Activated effector memory CD4-positive, alpha-beta T cell treated with anti-CD3 and anti-CD28 coated beads, Interleukin-2, amount 50 U/mL, for 16 hours (primary cell): ENCODE results near the gene GALNT17.
"Not testable (repeated sequence)": the region's sequence is repeated elsewhere in the genome, so short reads cannot be mapped to it uniquely, and the experiment has no call there.

Experiments used
- DNase-seq: peaks from one replicate; pipeline ENCODE4 v3.0.0-alpha.2; 2020

GALNT17 gene

DNA sequence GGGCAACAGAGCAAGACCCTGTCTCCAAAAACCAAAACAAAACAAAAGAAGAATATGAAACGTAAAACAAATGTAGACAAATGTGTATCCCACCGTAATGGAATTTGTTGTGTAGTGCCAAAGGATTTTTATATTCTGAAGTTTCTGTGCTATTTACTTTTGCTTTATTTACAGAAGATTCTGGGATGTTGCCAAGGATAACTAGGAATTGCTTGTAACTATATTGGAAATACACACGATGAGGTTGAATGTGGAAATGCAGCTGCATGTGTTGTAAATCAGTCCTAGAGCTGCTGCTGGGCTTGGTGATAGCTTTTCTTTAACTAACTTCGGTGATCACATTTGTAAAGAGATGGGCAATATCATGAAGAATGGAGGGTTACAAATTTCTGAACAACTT, 39.5 kb downstream of the GALNT17 start:
- DNase-seq, result no peak

DNA sequence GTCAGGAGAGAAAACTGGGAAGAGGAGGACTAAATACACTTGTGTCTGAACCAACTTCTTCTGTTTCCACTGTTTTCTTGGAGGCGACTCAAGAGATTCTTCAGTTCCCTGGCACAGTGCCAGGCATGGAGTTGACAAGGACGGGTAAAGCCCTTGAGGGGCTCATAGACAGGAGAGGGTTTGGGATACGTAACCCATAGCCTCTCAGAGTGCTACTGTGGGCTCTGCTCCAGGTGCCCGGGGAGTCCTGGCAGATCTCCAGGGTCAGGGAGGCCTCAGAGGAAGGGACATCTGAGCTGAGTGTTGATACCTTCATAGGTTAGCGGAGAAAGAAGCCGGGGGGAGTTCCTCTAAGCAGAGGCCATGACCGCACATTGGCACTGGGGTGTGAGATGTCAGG, 42.0 kb downstream of the GALNT17 start:
- DNase-seq, result no peak

DNA sequence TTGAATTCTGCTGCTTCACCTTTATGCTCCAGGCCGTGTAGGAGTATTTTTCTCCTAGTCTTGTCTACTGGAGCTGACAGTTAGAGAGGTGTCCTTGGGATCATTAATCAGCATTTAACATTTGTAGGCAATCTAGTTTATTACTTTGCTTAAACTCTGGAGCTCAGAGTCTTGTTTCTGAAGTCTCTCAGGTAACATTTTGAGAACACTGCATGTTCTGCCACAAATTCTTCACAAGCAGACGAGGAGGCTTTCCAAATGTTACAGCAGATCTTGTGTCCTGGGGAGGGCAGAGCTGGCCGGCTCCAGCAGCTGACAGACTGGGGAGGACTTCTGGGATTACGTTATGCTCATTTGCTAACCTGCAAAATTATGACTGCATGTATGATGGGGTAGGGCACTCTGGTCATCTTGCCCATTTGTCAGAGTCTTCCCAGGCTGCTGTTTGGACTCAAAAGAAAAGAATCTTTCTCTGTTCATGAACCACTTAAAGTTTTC, 50.5 kb downstream of the GALNT17 start:
- no peak for DNase-seq

DNA sequence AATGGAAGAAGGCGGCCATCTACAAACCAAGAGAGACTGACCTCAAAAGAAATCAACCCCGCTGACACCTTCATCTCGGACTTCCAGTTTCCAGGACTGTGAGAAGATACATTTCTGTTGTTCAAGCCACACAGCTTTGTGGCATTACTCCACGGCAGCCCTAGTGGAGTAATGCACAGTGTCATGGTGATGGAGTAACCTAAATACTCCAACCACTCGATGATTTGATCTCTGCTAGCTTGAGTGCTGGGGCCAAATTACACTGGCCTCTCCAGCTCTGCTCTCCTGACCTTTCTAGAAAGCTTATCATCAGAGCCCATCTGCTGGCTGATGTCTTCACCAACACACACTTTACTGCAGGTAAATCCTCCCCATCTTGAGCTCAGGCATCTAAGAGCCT, 52.2 kb downstream of the GALNT17 start:
- no peak for DNase-seq

DNA sequence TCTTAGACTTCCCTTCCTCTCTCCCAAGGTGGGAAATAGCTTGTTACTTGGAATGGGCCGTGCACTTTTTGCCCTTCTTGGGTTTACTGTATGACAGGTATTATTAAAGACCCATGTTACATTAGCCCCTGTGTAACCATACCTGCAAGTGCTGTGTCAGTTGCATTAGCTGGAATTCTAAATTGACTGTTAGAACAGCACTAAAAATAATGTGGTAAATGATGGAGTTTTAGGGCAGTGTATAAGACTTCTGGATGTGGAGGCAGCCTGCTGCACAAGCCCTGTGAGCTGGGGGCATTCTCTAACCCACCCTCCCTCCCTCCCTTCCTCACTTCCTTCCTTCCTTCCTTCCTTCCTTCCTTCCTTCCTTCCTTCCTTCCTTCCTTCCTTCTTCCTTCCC, 52.7 kb downstream of the GALNT17 start:
- no peak for DNase-seq

DNA sequence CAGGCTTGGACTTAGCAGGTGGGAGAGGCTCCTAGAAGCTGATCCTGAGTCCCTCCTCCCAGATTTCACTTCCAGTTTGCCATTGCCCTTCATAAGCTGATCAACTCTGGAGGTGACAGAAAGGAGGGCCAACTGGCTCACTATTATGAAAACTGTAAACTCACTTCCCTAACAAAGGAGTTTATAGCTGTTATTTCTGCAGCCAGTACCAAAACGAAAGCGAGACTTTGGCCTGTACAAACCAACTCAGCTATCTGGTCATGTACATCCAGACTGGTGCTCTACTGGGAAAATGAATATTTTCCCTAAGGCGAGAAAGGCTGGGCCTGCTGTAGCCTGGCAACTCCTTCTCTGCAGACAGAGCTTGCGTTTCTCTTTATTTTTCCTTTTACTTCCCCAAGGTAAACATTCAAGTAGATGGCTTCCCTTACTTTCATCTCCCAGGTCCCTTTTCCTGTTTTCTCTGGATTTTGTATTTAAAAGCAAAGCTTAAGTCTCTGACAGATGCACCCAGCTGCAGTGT, 54.7 kb downstream of the GALNT17 start:
- DNase-seq, result no peak

DNA sequence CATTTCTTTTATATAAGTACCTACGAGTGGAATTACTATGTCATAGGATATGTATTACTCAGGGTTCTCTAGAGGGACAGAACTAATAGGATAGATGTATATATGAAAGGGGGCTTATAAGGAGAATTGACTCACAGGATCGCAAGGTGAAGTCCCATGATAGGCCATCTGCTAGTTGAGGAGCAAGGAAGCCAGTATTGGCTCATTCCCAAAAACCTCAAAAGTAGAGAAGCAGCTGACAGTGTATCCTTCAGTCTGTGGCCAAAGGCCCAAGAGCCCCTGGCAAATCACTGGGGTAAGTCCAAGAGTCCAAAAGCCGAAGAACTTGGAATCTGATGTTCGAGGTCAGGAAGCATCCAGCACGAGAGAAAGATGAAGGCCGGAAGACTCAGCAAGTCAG, 59.8 kb downstream of the GALNT17 start:
- no peak for DNase-seq

DNA sequence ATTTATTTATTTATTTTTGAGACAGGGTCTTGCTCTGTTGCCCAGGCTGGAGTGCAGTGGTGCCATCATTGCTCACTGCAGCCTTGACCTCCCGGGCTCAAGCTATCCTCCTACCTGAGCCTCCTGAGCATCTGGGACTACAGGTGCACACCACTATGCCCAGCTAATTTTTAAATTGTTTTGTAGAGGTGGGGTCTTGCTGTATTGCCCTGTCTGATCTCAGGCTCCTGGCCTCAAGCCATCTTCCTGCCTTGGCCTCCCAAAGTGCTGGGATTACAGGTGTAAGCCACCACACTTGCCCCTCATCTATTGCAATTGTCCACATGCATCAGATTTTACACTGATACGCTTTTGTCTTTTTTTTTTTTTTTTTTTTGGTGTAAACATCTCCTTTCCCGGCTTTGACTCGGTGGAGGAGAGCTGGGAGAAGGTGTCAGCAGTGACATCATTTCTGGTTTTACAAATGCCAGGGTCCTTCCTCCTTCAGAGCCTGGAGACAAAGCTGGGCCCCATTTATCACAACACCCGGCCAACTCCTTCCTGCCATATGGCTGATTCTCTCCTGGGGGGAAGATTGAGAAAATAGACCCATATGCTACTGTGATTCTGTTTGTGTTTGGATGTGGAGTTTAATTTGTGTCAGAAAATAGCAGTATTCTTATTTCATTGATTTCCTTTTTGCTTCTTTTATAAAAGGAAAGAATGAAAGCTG, 61.3 kb downstream of the GALNT17 start:
- no peak for DNase-seq

DNA sequence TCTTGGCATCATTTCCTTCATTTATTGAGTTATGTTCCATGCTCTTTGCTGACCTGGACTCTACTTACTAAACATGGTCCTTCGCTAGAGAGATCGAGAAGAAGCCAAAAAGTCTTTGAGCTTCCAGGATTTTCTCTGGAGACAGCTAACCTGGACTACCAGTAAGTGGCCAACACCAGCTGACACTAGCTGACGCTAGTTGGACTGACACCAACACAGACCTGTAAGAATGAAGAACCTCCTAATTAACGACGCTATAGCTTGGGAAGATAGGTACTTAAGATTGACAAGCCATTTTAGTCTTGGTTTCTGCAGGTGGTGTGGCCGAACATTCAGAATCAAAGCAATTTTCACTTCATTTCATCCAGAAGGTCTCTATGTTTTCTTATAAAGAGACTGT, 66.4 kb downstream of the GALNT17 start:
- no peak for DNase-seq

DNA sequence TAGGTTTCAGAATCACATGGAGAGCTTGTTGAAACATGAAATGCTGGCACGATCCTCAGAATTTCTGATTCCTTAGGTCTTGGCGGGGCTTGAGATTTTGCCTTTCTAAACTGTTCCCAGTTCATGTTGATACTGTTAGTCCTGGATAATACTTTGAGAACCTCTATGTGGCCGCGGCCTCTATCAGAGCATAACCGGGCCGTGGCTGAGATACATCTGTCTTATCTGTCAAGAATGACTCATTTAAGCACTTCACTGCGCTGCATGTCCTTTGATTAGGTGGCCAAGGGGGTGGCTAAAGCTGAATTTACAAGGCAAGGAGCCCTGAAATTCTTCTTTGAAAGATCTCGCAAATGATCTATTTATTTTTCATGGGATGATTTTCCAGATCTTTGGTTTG, 66.9 kb downstream of the GALNT17 start:
- DNase-seq, result no peak

DNA sequence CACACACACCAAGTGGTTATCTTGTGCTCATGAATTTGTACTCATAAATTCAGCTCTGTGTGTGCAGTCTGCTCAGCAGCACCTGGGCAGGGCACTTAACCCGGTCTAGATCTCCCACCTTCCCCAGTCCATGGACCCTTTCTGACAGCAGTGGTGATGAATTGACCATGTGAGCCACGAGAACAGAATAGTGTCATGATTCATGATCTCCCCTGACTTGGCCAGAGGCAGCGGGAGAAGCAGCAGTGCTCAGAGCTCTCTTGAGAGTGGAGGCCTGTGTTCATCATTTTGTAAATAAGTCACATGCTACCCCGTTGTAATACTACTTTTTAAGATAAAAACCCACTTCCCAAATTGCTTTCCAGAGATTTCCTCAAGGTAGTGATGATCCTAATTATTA, 74.2 kb downstream of the GALNT17 start:
- DNase-seq, result no peak

DNA sequence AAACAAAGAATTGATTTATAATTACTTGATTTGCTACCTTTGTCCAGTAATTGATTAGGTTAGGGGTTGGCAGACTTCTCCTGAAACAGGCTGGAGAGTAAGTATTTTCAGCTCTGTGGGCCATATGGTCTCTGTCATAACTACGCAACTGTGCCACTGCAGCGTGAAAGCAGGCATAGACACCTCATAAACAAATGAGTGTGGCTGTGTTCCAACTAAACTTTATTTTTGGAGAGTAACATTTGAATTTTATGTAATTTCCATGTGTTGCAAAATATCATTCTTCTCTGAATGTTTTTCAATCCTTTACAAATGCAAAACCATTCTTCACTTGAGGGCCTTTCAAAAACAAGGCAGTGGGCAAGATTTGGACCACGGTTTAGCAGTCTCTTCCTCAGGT, 76.9 kb downstream of the GALNT17 start:
- no peak for DNase-seq

DNA sequence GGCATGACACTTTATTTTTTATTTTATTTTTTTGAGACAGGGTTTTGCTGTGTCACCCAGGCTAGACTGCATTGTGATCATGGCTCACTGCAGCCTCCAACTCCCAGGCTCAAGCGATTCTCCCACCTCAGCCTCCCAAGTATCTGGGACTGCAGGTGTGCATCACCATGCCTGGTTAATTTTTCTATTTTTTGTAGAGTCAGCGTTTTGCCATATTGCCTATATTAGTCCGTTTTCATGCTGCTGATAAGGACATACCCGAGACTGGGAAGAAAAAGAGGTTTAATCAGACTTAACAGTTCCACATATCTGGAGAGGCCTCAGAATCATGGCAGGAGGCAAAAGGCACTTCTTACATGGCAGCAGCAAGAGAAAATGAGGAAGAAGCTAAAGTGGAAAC, 77.5 kb downstream of the GALNT17 start:
- not testable (repeated sequence) for DNase-seq

DNA sequence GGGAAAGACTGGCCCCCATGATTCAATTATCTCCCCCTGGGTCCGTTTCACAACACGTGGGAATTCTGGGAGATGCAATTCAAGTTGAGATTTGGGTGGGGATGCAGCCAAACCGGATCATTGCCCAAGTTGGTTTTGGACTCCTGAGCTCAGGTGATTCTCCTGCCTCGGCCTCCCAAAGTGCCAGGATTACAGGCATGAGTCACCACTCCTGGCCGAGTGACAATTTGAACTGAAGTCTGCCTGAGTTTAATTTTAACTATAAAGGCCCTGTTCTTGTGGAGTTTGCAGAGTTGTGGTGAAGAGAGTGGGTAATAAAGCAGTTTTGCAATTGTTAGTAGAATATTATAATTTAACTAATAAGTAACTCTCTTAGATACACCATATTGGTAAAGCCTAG, 78.3 kb downstream of the GALNT17 start:
- no peak for DNase-seq

DNA sequence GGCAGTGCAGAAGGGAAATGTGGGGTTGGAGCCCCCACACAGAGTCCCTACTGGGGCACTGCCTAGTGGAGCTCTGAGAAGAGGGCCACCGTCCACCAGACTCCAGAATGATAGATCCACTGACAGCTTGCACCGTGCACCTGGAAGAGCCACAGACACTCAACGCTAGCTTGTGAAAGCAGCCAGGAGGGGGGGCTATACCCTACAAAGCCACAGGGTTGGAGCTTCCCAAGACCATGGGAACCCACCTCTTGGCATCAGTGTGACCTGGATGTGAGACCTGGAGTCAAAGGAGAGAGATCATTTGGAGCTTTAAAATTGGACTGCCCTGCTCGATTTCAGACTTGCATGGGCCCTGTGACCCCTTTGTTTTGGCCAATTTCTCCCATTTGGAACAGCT, 80.5 kb downstream of the GALNT17 start:
- not testable (repeated sequence) for DNase-seq

DNA sequence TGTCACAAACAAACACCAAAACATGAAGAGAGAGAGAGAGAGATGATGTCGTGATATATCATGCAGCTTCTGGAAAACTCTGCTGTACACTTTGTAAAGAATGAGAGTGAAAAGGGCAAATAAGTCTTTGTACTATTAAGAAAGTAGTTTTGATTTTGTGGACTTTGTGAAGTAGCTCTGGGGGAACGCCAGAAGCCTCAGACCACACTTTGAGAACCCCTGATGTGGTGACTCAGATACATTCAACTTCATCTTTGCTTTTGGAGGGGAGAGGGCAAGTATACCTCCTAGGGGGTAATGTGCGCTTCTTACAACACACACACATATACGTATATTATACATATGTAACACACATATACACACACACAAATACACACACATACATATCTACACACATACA, 84.3 kb downstream of the GALNT17 start:
- no peak for DNase-seq

DNA sequence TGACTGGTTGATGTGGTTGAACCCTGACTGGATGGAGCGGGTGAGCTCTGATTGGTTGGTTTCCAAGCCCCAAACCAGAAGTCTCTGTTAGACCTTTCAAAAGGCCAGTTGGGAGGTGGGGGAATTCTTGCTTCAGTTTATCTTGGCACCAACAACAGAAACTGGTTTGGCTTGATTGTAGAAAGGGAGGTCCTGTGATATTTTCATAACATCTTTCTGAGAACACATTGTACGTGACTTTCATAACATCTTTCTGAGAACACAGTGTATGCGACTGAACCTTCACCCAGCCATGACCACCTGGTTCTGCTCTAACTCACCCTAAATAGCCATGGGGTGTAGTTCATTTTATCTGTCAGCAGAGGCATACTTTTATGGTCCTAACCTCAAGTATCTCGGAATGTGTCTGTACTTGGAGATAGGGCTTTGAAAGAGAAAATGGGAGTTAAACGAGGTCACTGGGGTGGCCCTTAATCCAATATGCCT, 88.3 kb downstream of the GALNT17 start:
- DNase-seq, result no peak

DNA sequence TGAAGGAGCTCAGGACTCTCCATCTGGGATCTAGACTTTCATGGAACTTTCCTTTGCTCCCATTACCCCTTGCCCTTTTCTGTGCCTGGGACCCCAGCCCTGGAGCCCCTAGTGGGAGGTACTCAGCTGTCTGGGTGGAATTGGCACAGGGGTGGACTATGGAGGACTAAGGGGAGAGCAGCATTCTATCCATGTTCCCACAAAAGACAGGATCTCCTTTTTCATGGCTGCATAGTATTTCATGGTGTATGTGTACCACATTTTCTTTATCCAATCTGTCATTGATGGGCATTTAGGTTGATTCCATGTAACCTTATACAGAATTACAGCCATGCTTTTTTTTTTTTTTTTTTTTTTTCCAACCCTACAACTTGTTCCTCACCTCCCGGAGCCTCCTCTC, 89.1 kb downstream of the GALNT17 start:
- DNase-seq, result no peak

DNA sequence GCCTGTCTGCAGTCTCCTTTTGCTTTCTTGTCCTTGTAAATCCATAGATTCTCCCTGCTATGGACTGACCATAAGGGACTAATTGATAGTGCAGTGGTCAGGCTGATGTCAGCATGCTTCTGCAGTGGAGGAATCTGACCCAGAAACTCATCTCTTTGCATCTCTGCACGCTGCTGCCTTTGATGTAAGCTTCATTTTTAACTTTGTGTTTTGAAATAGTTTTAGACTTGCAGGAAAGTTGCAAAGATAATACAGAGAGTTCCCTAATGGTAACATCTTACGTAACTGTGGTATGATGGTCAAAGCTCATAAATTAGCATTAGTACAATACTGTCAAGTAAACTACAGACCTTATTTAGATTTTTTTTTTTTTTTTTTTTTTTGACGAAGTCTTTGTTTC, 89.6 kb downstream of the GALNT17 start:
- no peak for DNase-seq

DNA sequence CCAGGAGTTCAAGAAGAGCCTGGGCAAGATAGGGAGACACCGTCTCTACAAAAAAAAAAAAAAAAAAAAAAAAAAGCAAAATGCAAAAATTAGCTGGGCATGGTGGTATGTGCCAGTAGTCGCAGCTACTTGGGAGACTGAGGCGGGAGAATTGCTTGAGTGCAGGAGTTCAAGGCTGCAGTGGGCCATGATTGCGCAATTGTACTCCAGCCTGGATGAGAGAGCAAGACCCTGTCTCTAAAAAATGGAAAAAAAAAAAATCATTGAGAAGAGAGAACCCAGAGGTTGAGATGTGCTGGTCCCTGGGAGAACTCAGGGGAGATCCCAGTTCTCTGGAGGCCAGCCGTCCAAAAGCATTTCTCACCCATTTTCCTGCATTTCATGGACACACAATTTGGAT, 95.2 kb downstream of the GALNT17 start:
- DNase-seq, result no peak

DNA sequence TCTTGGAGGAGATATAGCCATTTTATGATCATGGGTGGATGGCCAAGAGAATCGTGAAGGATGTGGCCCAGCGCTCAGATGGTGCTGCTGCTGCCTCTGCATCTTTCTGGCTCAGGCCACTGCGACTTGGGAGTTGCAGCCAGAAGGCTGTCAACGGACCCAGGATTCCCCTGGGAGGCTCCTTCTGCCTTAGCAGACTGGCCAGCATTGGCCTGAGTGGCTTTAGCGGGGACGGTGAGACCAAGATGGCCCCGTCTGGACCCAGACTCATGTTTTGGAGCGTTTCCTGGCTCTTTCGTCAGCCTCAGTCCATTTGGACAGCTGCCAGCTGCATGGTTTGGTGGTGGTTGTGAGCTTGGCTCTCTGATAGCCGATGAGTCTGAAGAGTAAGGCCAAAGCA, 97.2 kb downstream of the GALNT17 start:
- no peak for DNase-seq

DNA sequence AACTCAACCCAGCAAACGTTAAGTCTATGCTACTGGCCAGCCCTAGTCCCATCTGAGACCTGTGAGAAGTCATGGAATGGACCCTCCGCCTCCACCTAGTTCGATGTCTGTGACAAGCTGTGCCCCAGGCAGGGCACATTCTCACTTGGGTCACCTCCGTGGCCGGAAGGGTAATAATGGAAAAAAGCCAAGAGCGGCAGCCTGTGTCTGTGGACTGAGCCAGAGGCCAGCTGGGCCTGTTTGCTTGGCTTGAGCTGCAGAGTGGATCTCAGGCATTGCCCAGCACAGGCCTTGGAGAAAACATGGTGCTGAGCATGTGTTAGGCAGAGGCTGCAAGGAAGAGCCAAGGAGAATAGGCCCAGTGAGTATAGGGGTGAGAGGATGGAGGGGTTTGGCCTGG, 97.8 kb downstream of the GALNT17 start:
- no peak for DNase-seq

DNA sequence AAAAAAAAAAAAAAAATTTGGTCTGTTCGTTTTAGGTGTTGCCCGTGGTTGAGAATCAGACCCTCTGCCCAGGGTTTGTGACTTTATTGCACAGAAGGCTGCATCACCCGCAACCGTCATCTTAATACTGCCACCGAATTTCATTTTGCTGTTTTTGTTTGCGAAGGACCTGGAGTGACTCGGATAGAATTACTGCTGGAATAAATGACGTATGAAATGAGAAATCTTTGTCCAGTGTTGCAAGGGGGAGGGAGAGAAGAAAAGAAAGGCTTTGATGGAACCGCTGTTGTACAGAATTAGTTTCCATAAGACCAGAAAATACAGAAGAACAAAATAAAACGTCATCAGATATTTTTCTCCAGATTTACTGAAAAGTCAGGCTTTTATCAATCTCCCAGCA, 103.3 kb downstream of the GALNT17 start:
- no peak for DNase-seq

DNA sequence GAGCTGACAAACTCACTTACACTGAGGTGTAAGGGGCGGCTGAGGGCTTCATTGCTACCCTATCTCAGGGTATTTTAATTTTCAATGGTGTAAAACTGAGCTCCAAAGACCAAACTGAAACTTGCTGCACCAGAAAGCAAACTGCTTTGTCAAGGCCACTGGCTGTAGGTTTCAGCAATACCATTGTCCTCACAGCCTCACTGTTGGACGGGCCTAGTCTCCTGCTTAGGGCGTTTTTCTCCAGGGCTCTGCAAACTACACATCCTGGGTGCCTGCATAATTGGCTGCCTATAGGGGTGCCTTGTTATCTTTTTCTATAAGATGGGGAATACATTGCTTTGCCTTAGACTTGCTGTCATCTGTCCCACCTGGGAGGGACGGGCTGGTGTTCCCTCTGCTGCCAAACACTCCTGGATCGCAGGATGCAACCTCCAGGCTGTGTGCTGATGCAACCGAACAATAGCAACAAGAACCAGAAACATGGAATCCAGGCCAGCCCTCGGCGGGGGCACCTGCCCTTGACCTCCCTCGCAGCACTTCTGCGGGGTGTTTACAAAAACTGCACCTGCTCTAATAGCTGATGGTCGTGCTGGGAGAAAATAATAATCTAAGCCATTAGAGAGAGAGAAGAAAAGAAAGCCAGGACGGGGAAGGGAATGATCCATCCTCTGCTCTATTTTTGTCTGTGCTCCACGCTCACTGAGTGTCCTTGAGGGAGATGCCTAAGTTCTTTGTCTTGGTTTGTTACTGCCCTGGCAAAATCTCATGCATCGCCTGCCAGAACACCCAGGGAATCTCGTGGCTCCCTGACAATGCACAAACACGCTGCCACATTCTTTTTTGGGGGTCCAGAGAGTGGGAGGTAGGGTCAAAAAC, 104.5 kb downstream of the GALNT17 start:
- DNase-seq, result no peak
